Mammary epithelial cell (primary cell): Measurements from ENCODE around the gene CP.

Source experiments
- EZH2 ChIP-seq: IDR thresholded peaks from 2 replicates; pipeline ENCODE4 v1.6.1; 2012; ENCODE audit warnings: low read length, inconsistent platforms, borderline replicate concordance
- TF ChIP-seq, protein P1 (sequence below), 2 donors: IDR thresholded peaks in 1 of 2; conservative IDR thresholded peaks in 1 of 2; 2 replicates each; pipeline ENCODE4 v1.5.1; 2011 to 2012; ENCODE audit warnings: inconsistent platforms in 2 of 2, low read length in 2 of 2, mild to moderate bottlenecking in 2 of 2, control low read depth in 1 of 2, low read depth in 1 of 2; ENCODE audit not compliant: insufficient read depth in 1 of 2; ENCODE audit errors: extremely low read depth in 1 of 2

DNA sequence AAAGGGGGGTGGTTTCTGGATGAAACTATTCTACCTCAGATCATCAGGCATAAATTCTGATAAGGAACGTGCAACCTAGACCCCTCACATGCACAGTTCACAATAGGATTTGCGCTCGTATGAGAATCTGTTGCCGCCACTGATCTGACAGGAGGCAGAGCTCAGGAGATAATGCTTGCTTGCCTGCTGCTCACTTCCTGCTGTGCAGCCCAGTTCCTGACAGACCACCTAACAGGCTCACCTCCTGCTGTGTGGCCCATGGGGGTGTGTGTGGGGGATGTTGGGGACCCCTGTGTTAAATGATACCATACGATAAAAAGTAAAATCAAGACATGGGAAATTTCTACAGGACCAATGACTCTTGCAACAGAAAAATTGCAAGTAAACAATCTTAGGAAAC, 24.0 kb downstream of the CP start:
- TF ChIP-seq, protein P1, sequence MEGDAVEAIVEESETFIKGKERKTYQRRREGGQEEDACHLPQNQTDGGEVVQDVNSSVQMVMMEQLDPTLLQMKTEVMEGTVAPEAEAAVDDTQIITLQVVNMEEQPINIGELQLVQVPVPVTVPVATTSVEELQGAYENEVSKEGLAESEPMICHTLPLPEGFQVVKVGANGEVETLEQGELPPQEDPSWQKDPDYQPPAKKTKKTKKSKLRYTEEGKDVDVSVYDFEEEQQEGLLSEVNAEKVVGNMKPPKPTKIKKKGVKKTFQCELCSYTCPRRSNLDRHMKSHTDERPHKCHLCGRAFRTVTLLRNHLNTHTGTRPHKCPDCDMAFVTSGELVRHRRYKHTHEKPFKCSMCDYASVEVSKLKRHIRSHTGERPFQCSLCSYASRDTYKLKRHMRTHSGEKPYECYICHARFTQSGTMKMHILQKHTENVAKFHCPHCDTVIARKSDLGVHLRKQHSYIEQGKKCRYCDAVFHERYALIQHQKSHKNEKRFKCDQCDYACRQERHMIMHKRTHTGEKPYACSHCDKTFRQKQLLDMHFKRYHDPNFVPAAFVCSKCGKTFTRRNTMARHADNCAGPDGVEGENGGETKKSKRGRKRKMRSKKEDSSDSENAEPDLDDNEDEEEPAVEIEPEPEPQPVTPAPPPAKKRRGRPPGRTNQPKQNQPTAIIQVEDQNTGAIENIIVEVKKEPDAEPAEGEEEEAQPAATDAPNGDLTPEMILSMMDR (conservative IDR thresholded peaks at IDR 0.05 in 1 of 2, IDR thresholded peaks at IDR 0.05 in 1 of 2; ENCODE audit: extremely low read depth in 1 of 2, insufficient read depth in 1 of 2, low read depth in 1 of 2, low read length in 2 of 2): no peak
- no peak for TF ChIP-seq EZH2
